HG02840 (cell line): ENCODE data around the gene PPP2R5D.
A peak's percentile ranks its signal among the peaks of the same experiment; 100 is the strongest.

Source experiments
- ATAC-seq: cut with Tn5 transposase; IDR thresholded peaks from one replicate; pipeline ENCODE4 v1.9.1; 2021; ENCODE audit warnings: mild to moderate bottlenecking, moderate library complexity, moderate number of reproducible peaks; ENCODE audit not compliant: unreplicated experiment, low FRiP score

PPP2R5D gene

GRCh38 chr6:42963179-42963854 lies 21.1 kb upstream of the PPP2R5D start:
- ATAC-seq: no peak

DNA sequence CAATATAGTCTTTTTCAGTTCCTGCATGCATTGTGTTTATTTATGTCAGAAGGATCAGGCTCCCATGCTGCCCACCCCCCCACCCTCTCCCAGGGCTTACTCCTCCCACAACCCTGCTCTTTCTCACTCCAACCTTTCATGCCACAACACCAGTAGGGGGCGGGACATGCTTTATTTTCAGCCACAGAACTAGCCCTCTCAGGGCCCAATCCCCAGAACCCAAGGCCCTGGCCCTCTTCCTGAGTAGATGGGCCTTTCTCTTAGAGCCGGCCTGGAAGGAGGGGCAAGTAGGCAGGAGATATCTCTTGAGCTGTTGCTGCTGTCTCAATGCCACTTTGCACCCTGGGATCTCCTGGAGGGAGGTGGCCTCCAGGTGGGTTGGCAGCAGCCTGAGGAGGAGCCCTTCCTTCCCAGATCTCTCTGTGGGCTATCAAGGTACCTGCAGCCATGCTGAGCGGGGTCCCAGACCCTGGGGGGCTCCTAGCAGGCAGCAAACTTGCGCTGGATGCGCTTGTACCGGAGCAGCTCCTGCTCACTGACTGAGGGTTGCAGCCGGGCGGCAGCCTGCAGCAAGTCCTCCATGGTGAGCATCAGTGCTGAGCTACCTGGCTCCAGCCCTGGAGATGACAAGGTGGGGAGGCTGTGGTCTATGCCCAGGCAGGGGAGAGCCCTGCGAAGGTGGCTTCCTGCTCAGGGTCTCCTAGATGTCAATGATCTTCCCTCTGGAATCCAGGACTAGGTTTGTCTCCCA lies 20.3 kb upstream of the PPP2R5D start:
- ATAC-seq: no peak

DNA sequence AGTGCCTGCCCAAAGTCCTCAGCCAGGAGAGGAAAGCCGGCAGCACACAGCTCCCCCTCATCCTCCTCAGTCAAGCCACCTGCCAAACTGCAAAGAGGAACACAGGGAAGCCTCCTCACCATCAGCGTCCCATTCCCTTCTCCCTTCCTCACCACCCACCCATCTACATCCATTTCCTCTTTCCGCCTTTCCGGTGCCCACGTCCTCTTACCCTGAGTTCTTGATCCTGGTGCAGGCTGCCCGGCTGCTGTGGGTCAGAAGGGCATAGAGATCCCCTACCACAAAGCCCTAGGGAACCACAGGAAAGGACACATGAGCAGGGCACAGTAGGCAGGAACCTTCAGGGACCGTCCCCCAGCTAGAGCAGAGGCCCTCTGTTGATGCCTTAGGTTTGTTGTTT lies 17.8 kb upstream of the PPP2R5D start:
- no peak for ATAC-seq

DNA sequence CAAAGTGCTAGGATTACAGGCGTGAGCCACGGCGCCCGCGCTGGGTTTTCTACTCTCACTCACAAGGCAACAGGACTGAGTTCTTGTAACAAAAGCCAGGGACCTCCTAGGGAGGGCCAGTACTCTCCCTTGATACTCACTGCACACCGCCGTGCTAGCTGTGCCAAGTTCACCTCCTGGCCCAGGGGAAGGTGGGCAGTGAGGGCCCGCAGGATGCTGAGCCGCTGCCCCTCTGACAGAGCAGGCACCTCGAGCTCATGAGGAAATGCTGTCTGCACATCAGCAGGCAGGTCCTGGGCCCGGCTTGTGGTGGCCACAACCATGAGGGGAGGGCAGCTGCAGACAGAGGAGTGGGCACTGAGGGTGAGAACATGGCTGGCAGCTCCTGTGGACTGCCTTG lies 17.1 kb upstream of the PPP2R5D start:
- ATAC-seq: no peak

DNA sequence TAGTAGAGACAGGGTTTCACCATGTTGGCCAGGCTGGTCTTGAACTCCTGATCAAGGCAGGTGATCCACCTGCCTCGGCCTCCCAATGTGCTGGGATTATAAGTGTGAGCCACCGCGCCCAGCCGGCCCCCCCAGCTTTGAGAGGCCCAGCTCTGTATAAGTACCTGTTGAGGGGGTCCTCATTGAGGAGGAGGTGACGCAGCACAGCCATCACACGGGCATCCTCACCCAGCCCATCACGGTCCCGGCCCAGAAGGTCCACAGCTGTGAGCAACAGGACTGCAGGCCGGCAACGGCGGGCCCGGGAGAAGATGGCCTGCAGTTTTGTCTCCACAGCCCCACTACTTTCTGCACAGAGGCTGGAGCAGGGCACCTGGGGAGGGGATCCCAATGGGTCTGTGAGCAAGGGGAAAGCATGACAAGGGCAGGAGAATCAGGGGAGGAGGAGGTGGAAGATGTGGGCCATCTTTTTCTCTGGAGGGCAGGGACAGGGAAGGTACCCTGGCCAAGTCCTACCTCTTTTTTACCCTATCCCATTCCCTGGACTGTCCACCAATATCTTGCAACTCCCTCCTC lies 16.2 kb upstream of the PPP2R5D start:
- ATAC-seq: no peak

- no peak for ATAC-seq
These were observed 15.6 kb upstream of the PPP2R5D start for GRCh38 chr6:42968783-42969182.

- ATAC-seq: no peak
These were observed 14.9 kb upstream of the PPP2R5D start for GRCh38 chr6:42969431-42969830.

DNA sequence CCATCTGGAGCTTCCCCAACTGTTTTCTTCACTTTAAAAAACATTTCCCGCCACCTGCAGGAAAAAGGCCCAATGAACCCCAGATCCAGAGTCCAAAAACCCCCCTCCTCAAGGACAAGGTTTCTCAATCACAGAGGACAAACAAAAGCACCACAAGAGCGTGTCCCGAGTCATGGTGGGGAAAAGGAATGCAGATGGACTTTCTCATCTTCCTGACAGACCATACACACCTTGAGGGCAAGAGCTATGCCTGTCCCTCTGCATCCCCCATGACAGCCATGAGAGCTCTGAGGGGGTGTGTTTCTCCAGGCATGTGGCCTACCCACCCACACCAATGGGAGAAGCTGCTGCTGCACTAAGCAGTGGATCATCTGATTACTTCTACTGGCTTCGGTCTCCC lies 14.4 kb upstream of the PPP2R5D start:
- no peak for ATAC-seq

DNA sequence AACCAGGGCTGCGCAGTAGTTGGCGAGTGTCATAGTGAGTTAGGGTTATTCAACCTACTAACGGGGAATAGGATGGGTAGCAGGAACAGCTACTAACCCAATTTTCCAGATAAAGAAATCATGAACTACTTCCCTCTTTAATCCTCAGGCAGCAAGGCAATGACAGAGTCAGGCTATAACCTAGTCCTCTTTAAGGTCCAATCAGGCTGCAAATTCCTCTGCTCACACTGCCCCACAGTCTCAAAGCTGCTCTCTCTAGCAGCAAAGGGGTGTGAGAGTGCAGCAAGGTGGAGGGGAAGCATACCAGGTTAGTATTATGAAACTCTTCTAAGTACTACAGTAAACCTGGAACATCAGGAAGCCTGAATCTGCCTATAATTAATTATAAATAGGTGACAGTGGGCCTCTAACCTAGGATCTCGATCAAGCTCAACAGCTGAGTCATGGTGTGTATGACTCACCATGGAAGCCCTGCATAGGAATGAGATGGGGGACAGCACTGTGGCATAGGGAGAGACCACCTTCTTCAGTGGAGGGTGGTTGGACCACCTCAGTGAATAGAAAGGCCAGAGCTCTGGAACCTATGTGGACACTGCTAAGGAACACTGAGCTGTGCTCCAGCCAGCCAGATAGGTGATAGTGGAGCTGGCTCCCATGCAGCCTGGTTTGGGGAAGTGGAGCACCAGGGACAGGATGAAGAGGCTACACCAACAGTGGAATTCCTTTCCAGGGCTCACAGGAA lies 13.3 kb upstream of the PPP2R5D start:
- no peak for ATAC-seq

DNA sequence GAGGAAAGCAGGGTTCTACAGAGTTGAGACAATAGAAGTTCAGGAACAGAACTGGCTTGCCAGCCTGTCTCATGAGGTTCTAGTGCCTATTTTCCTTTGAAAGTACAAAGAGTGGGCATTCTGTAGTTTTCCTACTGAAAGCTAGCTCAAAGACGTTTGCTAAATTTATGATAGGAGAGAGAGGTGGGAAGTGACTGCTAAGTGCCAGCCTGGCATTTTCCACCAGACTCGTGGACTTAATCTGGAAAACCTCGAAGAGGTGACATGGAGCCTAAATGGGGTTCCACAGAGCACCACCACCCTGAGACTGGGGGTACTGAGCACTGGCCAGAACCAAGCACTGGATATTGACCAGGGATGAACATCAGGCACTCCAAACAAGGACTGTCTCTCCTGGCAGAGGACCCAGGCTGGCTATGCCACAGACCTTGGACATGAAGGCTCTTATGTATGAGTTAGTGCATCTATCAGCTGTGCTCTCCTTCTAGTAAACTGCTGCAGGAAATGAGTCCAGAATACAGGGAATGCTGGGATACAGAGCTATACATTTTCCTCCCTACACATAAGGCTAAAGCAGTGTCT lies 12.5 kb upstream of the PPP2R5D start:
- no peak for ATAC-seq

GRCh38 chr6:42973926-42974325 lies 10.4 kb upstream of the PPP2R5D start:
- no peak for ATAC-seq

- no peak for ATAC-seq
These were observed 9.4 kb upstream of the PPP2R5D start for GRCh38 chr6:42974919-42975505.

DNA sequence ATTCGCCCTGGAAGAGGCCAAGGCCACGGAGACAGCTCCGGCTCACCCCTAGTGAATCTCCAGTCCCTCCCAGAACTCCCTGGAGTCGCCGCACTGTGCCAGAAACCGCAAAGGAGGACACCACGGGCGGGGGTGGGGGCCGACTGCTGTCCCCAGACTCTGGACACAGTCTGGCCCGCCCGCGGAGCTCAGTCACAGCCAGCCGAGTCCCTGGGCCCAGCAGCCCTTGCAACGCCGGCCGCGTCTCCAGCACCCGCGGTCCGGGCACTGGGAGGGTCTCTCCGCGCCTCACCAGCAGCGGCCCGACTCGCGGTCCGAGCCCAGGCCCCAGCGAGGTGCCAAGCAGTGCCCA lies 5.9 kb upstream of the PPP2R5D start:
- ATAC-seq: no peak

- ATAC-seq: peak; percentile 90
These were observed 5.4 kb upstream of the PPP2R5D start, which contains the start of gene PEX6 for GRCh38 chr6:42978839-42979522. PEX6 (minus strand) TSS chr6:42979181; CDS start chr6:42979150, 31 bp downstream.

GRCh38 chr6:42979523-42980177 lies 4.7 kb upstream of the PPP2R5D start:
- no peak for ATAC-seq

GRCh38 chr6:42981836-42982235 lies 2.5 kb upstream of the PPP2R5D start:
- ATAC-seq: no peak

DNA sequence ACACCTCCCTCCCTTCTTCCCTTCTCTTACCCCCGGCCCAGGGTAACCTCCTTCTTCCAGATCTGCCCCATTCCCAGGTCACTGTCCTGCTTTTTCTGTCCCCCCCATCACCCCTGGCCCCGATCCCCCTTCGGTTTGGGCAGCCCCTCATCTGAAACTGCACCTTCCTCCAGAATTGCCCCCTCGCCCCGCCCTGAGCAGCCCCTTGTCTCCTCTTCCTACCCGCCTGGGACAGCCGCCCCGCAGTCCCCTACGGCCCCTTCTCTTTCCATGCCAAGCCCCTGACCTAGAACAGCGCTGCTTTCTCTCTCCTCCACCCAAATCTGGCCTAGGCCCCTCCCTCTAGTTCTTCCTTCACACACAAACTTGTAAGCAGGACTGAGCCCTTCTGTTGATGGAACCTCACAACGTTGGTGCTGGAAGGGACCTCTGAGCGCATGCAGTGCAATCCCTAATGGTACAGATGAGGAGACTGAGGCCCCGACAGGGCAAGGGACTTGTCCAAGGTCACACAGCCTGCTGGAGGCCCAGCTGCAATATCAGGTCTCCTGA lies 630 bp downstream of the PPP2R5D start:
- no peak for ATAC-seq

GRCh38 chr6:42987533-42988451 lies 3.4 kb downstream of the PPP2R5D start:
- no peak for ATAC-seq
